WTC11 (cell line): ENCODE data around the gene BEX4. TPM values are rescaled to one million over a fixed set of nuclear protein-coding genes. Genes with fewer than 3 reads are reported as not detected.
A peak's percentile ranks its signal among the peaks of the same experiment; 100 is the strongest.
"Not testable (repeated sequence)": the region's sequence is repeated elsewhere in the genome, so short reads cannot be mapped to it uniquely, and the experiment has no call there.

Experiments
- ATAC-seq: fragments of 200-7000 bp; cut with Tn5 transposase; 2 replicates; pipeline ENCODE4 v1.10.0; 2021; ENCODE audit warnings: mild to moderate bottlenecking, moderate library complexity
- CTCF ChIA-PET: fragments of 300-600 bp; sonication (Branson Sonifier 250); formaldehyde crosslinking; loops from one replicate; lab custom pipeline; 2021; ENCODE audit warnings: antibody characterized with exemption; lab: Charles Lee
- POLR2A ChIA-PET: fragments of 350-600 bp; sonication (Branson Sonifier 250); formaldehyde crosslinking; loops from one replicate; lab custom pipeline; 2021; ENCODE audit warnings: antibody characterized with exemption; lab: Charles Lee
- DNase-seq: peaks from one replicate; pipeline ENCODE4 v3.0.0; 2021; ENCODE audit warnings: low spot score
- H3K27ac Mint-ChIP-seq: 2 replicates; pipeline ENCODE4 v1.8.0; 2021; ENCODE audit warnings: mixed read lengths
- H3K27me3 Mint-ChIP-seq: 2 replicates; pipeline ENCODE4 v1.8.0; 2021; ENCODE audit warnings: low read depth, mild to moderate bottlenecking, moderate library complexity, mixed read lengths
- H3K36me3 Mint-ChIP-seq: 2 replicates; pipeline ENCODE4 v1.8.0; 2021; ENCODE audit warnings: mixed read lengths
- H3K4me1 Mint-ChIP-seq: 2 replicates; pipeline ENCODE4 v1.8.0; 2022; ENCODE audit warnings: mixed read lengths
- H3K4me3 Mint-ChIP-seq: 2 replicates; pipeline ENCODE4 v1.8.0; 2021; ENCODE audit warnings: mild to moderate bottlenecking, moderate library complexity, mixed read lengths
- H3K9me3 Mint-ChIP-seq: 2 replicates; pipeline ENCODE4 v1.8.0; 2021; ENCODE audit warnings: mixed read lengths
- FOXJ3 ChIP-seq: sonication (generic); formaldehyde crosslinking; IDR thresholded peaks from 2 replicates; pipeline ENCODE4 v1.9.0; 2021; ENCODE audit warnings: missing genetic modification reagents, mild to moderate bottlenecking, borderline replicate concordance
- FOXP1 ChIP-seq: sonication (generic); formaldehyde crosslinking; IDR thresholded peaks from 2 replicates; pipeline ENCODE4 v1.8.0; 2022; ENCODE audit warnings: missing genetic modification reagents, mild to moderate bottlenecking, moderate library complexity, borderline replicate concordance
- FOXP4 ChIP-seq: sonication (generic); formaldehyde crosslinking; IDR thresholded peaks from 2 replicates; pipeline ENCODE4 v1.8.0; 2022; ENCODE audit warnings: mild to moderate bottlenecking, missing genetic modification reagents
- IRF2 ChIP-seq: sonication (generic); formaldehyde crosslinking; IDR thresholded peaks from 2 replicates; pipeline ENCODE4 v1.8.0; 2022; ENCODE audit warnings: low read depth, missing genetic modification reagents, borderline replicate concordance
- MAX ChIP-seq: sonication (generic); formaldehyde crosslinking; IDR thresholded peaks from 2 replicates; pipeline ENCODE4 v1.8.0; 2022; ENCODE audit warnings: mild to moderate bottlenecking, missing genetic modification reagents
- MXD4 ChIP-seq: fragments of 250-450 bp; sonication (Bioruptor Pico); IDR thresholded peaks from 2 replicates; pipeline ENCODE4 v1.8.0; 2021; ENCODE audit warnings: mild to moderate bottlenecking, moderate library complexity, borderline replicate concordance
- NFYB ChIP-seq: sonication (generic); formaldehyde crosslinking; conservative IDR thresholded peaks from 2 replicates; pipeline ENCODE4 v1.8.0; 2022; ENCODE audit warnings: low read depth, missing genetic modification reagents
- TEAD4 ChIP-seq: sonication (generic); formaldehyde crosslinking; IDR thresholded peaks from 2 replicates; pipeline ENCODE4 v1.8.0; 2022; ENCODE audit warnings: mild to moderate bottlenecking, missing genetic modification reagents
- ZNF219 ChIP-seq: sonication (generic); formaldehyde crosslinking; IDR thresholded peaks from 2 replicates; pipeline ENCODE4 v1.8.0; 2023; ENCODE audit warnings: missing genetic modification reagents, mild to moderate bottlenecking, borderline replicate concordance
- ZNF396 ChIP-seq: fragments of 250-450 bp; sonication (Bioruptor Pico); IDR thresholded peaks from 2 replicates; pipeline ENCODE4 v1.8.0; 2021; ENCODE audit warnings: mild to moderate bottlenecking, moderate library complexity, borderline replicate concordance
- total RNA-seq: library from RNA; stranded (reverse); gene quantifications from 3 replicates; pipeline ENCODE4 v1.2.3, GENCODE V29; 2021

The BEX4 gene
- total RNA-seq, 1 experiment from 2014 or later, result 57.9 TPM

GRCh38 chrX:103215425-103215991, 600 bp downstream of the BEX4 start (continued):
- TF ChIP-seq MAX (CRISPR knock-in tag), result no peak

GRCh38 chrX:103220511-103221323, 5.8 kb downstream of the BEX4 start:
- CTCF ChIA-PET, result no interaction called here
- TF ChIP-seq FOXP4 (CRISPR knock-in tag) (0 out of 2 replicates have a peak, but pooled peaks have one; percentile 19), MXD4 (CRISPR knock-in tag) (no peak), IRF2 (CRISPR knock-in tag) (no peak), ZNF219 (CRISPR knock-in tag) (no peak), ZNF396 (CRISPR knock-in tag) (no peak)
- ATAC-seq, result peak; percentile 79
- peaks cover 12% of the 10 kb centered on the region for H3K36me3 Mint-ChIP-seq
- peak; percentile 31 for DNase-seq
- peak overlapping the region; percentile 82 for H3K4me3 Mint-ChIP-seq
- H3K4me1 Mint-ChIP-seq, result peaks cover 12% of the 10 kb centered on the region
- no peak overlapping the region for H3K27ac Mint-ChIP-seq
- POLR2A ChIA-PET, result no interaction called here
- peaks cover 62% of the 10 kb centered on the region for H3K27me3 Mint-ChIP-seq
- peaks cover under 1% of the 10 kb centered on the region for H3K9me3 Mint-ChIP-seq

- peaks cover 54% of the 10 kb centered on the region for H3K27me3 Mint-ChIP-seq
- CTCF ChIA-PET, ATAC-seq, H3K36me3 Mint-ChIP-seq, H3K9me3 Mint-ChIP-seq, DNase-seq, H3K27ac Mint-ChIP-seq, POLR2A ChIA-PET, H3K4me1 Mint-ChIP-seq, H3K4me3 Mint-ChIP-seq: not testable (repeated sequence)
Measured at GRCh38 chrX:103225918-103226317, 11.0 kb downstream of the BEX4 start.

- CTCF ChIA-PET, result no interaction called here
- Mint-ChIP-seq H3K4me1 (peaks cover 8% of the 10 kb centered on the region), H3K4me3 (no peak overlapping the region), H3K36me3 (no peaks in the 10 kb centered on the region)
- TF ChIP-seq NFYB (CRISPR knock-in tag), result no peak
- TF ChIP-seq, all 79 proteins: peak for 0
- H3K9me3 Mint-ChIP-seq, result no peaks in the 10 kb centered on the region
- peaks cover 17% of the 10 kb centered on the region for H3K27me3 Mint-ChIP-seq
- no peak for DNase-seq
- POLR2A ChIA-PET, result no interaction called here
- no peak overlapping the region for H3K27ac Mint-ChIP-seq
- no peak for ATAC-seq
Measured at GRCh38 chrX:103233263-103233662, 18.4 kb downstream of the BEX4 start.

- Mint-ChIP-seq H3K4me1 (peaks cover 8% of the 10 kb centered on the region), H3K36me3 (no peaks in the 10 kb centered on the region), H3K9me3 (no peaks in the 10 kb centered on the region), H3K4me3 (no peak overlapping the region), H3K27me3 (peaks cover 10% of the 10 kb centered on the region; the same call in 1 of the 2 replicates), H3K27ac (no peak overlapping the region)
- ChIA-PET CTCF (no interaction called here), POLR2A (no interaction called here)
- no peak for ATAC-seq
- no peak for DNase-seq
- no peak for TF ChIP-seq MXD4 (CRISPR knock-in tag)
- no peak for TF ChIP-seq FOXJ3 (CRISPR knock-in tag)
- TF ChIP-seq FOXP1, result no peak
- TF ChIP-seq TEAD4, result no peak
Measured at GRCh38 chrX:103234869-103235268, 20.0 kb downstream of the BEX4 start.

- peaks cover 10% of the 10 kb centered on the region; the same call in 1 of the 2 replicates for H3K27me3 Mint-ChIP-seq
- CTCF ChIA-PET, H3K36me3 Mint-ChIP-seq, H3K27ac Mint-ChIP-seq, DNase-seq, POLR2A ChIA-PET, H3K9me3 Mint-ChIP-seq, H3K4me3 Mint-ChIP-seq, H3K4me1 Mint-ChIP-seq, ATAC-seq: not testable (repeated sequence)
Measured at GRCh38 chrX:103235608-103236007, 20.7 kb downstream of the BEX4 start.
